Testis (tissue), 3 donors: ENCODE measurements around the gene F8. TPM values are rescaled to one million over a fixed set of nuclear protein-coding genes. Genes with fewer than 3 reads are reported as not detected.

Source experiments
- DNase-seq: peaks from one replicate; pipeline ENCODE4 v3.0.0-alpha.2; 2019
- H3K27ac ChIP-seq, 2 donors: fragments of 200-600 bp; sonication (generic); one replicate each; pipeline ENCODE4 v1.5.1; 2019
- H3K27me3 ChIP-seq: fragments of 200-600 bp; sonication (generic); one replicate; pipeline ENCODE4 v1.5.1; 2019
- H3K36me3 ChIP-seq: fragments of 200-600 bp; sonication (generic); one replicate; pipeline ENCODE4 v1.5.1; 2017; ENCODE audit warnings: low read depth; ENCODE audit errors: missing control alignments
- H3K4me1 ChIP-seq: fragments of 200-600 bp; sonication (generic); one replicate; pipeline ENCODE4 v1.5.1; 2019
- H3K4me3 ChIP-seq, 2 donors: fragments of 200-600 bp; sonication (generic); one replicate each; pipeline ENCODE4 v1.5.1; 2017 to 2019
- H3K9me3 ChIP-seq: fragments of 200-600 bp; sonication (generic); one replicate; pipeline ENCODE4 v1.5.1; 2017
- POLR2A ChIP-seq: fragments of 450-650 bp; IDR thresholded peaks from one replicate; pipeline ENCODE4 v1.6.1; 2017; ENCODE audit warnings: antibody characterized with exemption, mild to moderate bottlenecking, moderate library complexity
- whole genome bisulfite sequencing, 2 donors: methylation state at CpG; one replicate each; pipeline ENCODE4 v1.1.5; 2018; 5-methylcytosine and 5-hydroxymethylcytosine counted together
- intact Hi-C: fragments of 100-400 bp; cut with DNase I; formaldehyde crosslinking; loops from one replicate; pipeline ENCODE4 v1.15.1; 2023; ENCODE audit warnings: low total_unique reads
- polyA plus RNA-seq: library from polyadenylated mRNA; stranded (reverse); fragments of 350-450 nt; fragmentation: Illumina TruSeq; extraction: RNeasy Lipid Tissue Mini Kit (QIAGEN cat#74804); gene quantifications from one replicate; pipeline ENCODE4 v1.2.3, GENCODE V29; 2014; ENCODE audit warnings: low read depth, low replicate concordance; ENCODE audit not compliant: insufficient read depth
- total RNA-seq, 2 donors: library from RNA; depleted of rRNA; stranded (reverse); fragments of >200 nt; gene quantifications; one replicate each; pipeline ENCODE4 v1.2.3, GENCODE V29; 2016
- TF ChIP-seq, protein P1 (sequence below), 3 experiments: fragments of 450-650 bp in 2 of 3; fragments of 200-600 bp in 1 of 3; sonication (generic) in 1 of 3; IDR thresholded peaks; one replicate each; pipeline ENCODE4 v1.5.1; 2016 to 2019; ENCODE audit warnings: antibody characterized with exemption in 3 of 3, mild to moderate bottlenecking in 2 of 3, moderate library complexity in 1 of 3

Gene F8
- total and polyA plus RNA-seq, 3 donors from 2014 or later: 18.0 to 35.2 (median 25.0) TPM

DNA sequence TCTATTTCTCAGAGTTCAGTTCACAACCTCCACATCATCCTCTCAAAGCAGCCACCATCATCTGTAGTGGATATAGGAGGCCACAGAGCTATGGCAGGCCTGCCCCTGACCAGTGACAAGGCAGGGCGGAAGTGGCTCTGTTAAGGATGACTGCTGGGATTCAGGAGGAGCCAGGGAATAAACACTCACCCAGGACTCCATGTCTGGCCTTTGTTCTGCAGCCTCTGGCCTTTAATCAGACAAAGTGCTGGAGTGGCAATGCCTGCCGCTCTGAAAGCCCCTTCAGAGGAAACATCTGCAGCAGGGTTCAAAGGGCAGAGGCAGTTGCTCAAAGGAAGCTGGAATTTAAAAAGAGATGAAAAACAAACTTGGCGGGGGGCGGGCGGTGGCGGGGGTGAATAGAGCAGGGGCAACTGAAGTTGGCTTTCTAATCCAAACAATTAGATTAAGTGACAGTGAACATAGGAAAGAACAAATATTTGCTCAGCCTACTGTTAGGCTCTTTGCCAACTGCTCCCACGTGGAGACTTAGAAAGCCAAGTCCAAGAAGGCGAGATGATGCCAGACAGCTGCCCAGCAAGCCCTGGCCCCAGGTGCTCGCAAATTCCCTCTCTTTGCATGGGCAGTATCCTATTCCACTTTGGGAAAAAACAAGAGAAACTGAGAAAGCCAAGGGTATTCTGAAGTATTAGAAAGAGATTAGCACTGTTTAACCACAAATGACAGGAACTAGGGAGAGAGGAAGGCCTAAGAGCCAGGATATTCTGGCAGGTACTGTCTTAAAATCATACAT lies 222.8 kb downstream of the F8 start:
- WGBS, 2 donors: 52 to 69% methylated on average over 6 to 9 of the region's 9 CpGs
- intact Hi-C loops: no loop called here
- Histone ChIP-seq H3K4me1 (peaks cover 6% of the 10 kb centered on the region), H3K27me3 (no peaks in the 10 kb centered on the region), H3K27ac (no peak overlapping the region), H3K4me3 (no peak overlapping the region), H3K36me3 (no peaks in the 10 kb centered on the region), H3K9me3 (no peaks in the 10 kb centered on the region)
- DNase-seq: peak; percentile 52
- TF ChIP-seq, protein P1, sequence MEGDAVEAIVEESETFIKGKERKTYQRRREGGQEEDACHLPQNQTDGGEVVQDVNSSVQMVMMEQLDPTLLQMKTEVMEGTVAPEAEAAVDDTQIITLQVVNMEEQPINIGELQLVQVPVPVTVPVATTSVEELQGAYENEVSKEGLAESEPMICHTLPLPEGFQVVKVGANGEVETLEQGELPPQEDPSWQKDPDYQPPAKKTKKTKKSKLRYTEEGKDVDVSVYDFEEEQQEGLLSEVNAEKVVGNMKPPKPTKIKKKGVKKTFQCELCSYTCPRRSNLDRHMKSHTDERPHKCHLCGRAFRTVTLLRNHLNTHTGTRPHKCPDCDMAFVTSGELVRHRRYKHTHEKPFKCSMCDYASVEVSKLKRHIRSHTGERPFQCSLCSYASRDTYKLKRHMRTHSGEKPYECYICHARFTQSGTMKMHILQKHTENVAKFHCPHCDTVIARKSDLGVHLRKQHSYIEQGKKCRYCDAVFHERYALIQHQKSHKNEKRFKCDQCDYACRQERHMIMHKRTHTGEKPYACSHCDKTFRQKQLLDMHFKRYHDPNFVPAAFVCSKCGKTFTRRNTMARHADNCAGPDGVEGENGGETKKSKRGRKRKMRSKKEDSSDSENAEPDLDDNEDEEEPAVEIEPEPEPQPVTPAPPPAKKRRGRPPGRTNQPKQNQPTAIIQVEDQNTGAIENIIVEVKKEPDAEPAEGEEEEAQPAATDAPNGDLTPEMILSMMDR (IDR thresholded peaks at IDR 0.05): no peak

DNA sequence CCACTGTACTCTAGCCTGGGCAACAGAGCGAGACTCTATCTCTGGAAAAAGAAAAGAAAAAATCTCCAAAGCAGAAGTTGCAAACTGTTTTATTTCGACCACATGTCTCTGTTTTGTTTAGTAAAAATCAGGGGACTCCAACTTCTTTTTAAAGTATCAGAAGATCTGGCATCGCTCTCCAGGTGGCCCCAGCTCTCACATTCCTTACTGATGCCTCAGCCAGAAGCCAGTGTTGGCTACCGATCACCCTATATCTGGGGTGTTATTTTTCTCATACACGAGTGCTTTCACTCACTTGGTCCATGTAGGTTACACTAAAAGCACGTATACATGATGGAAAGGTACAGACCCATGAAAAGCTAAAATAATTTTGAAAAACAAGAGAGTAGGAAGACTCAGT lies 225.5 kb downstream of the F8 start:
- 77 to 85% methylated on average over 5 to 6 of the region's 6 CpGs for WGBS, 2 donors
- intact Hi-C loops: no loop called here
- H3K9me3 ChIP-seq: no peaks in the 10 kb centered on the region

DNA sequence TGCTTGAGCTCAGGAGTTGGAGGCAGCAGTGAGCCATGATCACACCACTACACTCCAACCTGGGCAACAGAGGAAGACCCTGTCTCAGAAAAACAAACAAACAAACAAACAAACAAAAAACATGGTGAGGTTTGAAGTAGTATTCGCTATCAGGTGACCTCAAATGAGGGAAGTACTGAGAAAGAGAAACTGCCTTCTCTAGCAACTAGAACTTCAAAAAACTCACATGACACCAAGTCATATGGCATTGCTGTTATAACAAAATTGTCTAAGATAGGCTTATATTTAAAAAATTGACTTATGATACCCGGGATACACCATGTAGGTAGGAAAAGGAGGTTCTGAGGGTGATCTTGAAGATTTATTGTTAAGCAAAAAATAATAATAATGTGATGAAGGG lies 227.5 kb downstream of the F8 start:
- no peak overlapping the region for H3K27ac ChIP-seq
- TF ChIP-seq, protein P1 (IDR thresholded peaks at IDR 0.05): no peak
- no peak for TF ChIP-seq POLR2A
- 89 to 90% methylated on average over 2 of the region's 2 CpGs for WGBS, 2 donors
- DNase-seq: no peak
- H3K27me3 ChIP-seq: no peaks in the 10 kb centered on the region
- peaks cover 6% of the 10 kb centered on the region for H3K4me1 ChIP-seq
- H3K36me3 ChIP-seq: no peaks in the 10 kb centered on the region
- no peak overlapping the region for H3K4me3 ChIP-seq
- no peaks in the 10 kb centered on the region for H3K9me3 ChIP-seq
- intact Hi-C loops: no loop called here

More for the DNA sequence above, 225.5 kb downstream of the F8 start:
- Histone ChIP-seq H3K27ac (no peak overlapping the region), H3K4me1 (peaks cover 6% of the 10 kb centered on the region), H3K36me3 (no peaks in the 10 kb centered on the region), H3K27me3 (no peaks in the 10 kb centered on the region), H3K4me3 (no peak overlapping the region)
- DNase-seq: no peak
- TF ChIP-seq, protein P1 (IDR thresholded peaks at IDR 0.05): no peak
- TF ChIP-seq POLR2A: no peak

DNA sequence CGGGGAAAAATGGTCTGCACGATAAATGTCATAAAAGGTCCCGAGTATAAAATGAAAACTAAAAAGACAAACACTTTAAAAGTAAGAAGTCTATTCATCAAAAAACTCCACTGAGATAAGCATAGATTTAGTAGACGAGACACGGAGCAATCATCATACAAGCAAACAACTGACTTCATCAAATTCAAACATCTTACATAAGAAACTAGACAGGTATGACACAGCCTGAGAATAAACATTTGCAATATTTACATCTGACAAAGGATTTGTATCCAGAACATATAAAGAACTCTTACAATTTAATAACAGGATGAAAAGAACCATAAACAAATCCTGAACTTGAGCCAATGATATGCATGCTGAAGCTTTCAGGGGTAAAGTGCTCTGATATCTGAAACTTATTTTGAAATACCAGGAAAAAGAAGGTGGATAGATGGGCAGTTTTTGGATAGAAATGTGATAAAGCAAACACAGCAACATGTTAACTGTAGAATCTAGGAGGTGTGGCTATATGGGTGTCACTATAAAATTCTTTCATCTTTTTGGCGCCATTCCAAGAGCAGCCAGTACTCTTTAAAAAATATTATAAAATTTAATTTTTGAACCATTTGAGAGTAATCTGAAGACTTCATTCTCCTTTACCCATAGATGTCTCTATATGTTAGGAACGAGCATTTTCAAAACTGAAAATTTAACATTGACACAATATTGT lies 229.3 kb downstream of the F8 start:
- WGBS, 2 donors: 90 to 92% methylated on average over 7 of the region's 7 CpGs
- Histone ChIP-seq H3K36me3 (no peaks in the 10 kb centered on the region), H3K4me1 (no peaks in the 10 kb centered on the region), H3K9me3 (no peaks in the 10 kb centered on the region), H3K27ac (no peak overlapping the region), H3K4me3 (no peak overlapping the region), H3K27me3 (no peaks in the 10 kb centered on the region)
- DNase-seq: no peak
- intact Hi-C loops: no loop called here
- TF ChIP-seq POLR2A: no peak
- TF ChIP-seq, protein P1 (IDR thresholded peaks at IDR 0.05): no peak
